HG03175 (cell line): ENCODE results near the gene SETD3.
A peak's percentile ranks its signal among the peaks of the same experiment; 100 is the strongest.

ENCODE experiments used
- ATAC-seq: cut with Tn5 transposase; IDR thresholded peaks from one replicate; pipeline ENCODE4 v1.9.1; 2021; ENCODE audit warnings: mild to moderate bottlenecking, moderate library complexity; ENCODE audit not compliant: unreplicated experiment

Gene SETD3

DNA sequence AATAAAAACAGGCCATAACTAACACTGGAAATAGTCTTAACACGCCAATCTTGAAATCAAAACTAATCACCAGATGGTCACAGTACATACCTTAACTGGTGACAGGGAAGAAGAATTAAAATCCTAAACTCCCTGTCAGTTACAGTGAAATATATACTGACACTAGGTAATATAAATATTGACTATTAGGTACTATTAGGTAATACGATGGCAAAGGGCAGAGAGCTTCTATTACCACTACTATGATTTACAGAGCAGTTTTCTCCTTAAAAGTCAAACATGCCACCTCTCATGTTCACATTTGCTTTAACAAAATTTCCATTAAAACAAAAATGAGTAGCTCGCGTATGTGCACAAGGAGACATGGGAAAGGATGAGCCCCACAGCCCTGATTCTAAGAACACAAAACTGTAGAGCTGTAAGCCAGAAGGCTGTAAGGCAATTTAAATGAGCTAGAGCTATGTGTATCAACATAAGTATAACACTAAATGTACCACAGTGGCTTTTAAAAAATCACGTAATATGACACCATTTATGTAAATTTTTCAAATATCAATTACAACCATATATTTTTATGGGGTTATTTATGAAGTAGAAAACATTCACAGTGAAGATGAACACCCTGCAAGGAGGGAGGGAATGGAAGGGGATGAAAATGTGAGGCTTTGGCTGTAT is 19.1 kb downstream of the SETD3 start:
- no peak for ATAC-seq

DNA sequence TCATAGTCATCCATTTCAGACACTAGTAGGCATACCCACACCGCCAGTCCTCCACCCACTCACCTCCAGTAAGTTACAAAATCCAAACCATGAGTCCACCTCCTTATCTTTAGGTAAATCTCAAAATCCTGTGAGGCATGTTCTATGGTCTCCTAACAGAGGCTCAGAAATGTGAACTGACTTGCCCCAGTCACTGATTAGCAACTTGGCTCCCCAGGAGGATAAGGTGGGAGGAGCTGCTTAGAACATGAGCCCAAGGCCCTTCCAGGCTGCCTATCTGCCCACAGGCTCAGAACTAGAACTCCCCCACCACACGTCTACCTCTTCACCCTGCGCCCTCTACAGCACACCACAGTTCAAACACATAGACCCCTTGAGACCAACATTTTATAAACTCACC is 19.9 kb downstream of the SETD3 start:
- no peak for ATAC-seq

- no peak for ATAC-seq
Measured at GRCh38 chr14:99459481-99460100, 21.1 kb downstream of the SETD3 start.

DNA sequence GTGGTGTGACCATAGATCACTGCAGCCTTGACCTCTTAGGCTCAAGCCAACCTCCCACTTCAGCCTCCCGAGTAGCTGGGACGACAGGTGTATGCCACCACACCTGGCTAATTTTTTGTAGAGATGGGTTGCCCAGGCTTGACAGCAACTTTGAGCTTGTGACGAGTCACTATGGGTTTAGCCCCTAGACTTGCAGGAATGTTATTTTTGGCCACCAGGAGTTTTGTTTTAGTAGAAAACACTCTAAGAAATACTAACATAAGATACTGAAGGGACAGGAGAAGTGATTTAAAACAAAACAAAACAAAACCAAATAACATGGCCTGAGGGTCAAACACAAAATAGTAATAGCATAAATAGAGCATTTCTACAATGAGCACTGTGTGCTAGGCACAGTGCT is 26.4 kb downstream of the SETD3 start:
- ATAC-seq: no peak

GRCh38 chr14:99452968-99453367 is 27.7 kb downstream of the SETD3 start:
- no peak for ATAC-seq

DNA sequence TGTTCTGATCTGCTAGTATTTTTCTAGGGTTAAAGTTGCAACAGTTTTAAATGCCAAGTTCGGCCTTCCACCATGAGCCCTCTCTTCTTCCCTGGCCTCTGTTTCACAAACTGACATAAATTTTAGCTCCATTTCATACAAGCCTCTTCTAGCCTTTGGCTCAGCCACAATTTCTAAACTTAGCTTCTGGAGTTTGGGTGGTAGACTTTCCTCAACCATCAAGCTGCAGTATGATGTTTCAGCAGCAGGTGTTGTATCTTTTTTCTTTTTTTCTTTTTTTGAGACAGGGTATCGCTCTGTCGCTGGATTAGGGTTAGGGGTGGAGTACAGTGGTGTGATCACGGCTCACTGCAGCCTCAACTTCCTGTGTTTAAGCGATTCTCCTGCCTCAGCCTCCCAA is 29.4 kb downstream of the SETD3 start:
- ATAC-seq: no peak

DNA sequence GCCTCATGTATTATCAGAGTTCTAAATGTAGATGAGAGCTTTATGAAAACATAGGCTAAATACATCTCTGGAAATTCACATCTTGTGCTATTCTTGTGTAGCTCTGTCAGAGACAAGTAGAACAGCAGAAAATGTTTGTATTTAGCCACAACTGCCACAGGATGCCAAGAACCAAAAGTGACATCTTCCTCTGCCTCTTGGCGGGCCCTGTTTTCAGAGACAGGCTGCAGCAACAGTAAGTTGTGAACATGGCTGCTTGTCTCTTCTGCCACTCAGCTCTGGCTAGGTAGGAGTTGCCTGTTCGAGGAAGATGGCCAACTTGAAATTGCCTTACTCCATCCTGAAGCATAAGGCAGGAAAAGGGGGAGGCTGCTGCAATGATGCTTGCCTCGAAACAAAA is 30.4 kb downstream of the SETD3 start:
- no peak for ATAC-seq

GRCh38 chr14:99447739-99448138 is 32.9 kb downstream of the SETD3 start:
- ATAC-seq: no peak

- no peak for ATAC-seq
Measured at GRCh38 chr14:99445931-99446330, 34.7 kb downstream of the SETD3 start.

- no peak for ATAC-seq
Measured at GRCh38 chr14:99441918-99442317, 38.7 kb downstream of the SETD3 start.

GRCh38 chr14:99441157-99441870 is 39.3 kb downstream of the SETD3 start:
- no peak for ATAC-seq

DNA sequence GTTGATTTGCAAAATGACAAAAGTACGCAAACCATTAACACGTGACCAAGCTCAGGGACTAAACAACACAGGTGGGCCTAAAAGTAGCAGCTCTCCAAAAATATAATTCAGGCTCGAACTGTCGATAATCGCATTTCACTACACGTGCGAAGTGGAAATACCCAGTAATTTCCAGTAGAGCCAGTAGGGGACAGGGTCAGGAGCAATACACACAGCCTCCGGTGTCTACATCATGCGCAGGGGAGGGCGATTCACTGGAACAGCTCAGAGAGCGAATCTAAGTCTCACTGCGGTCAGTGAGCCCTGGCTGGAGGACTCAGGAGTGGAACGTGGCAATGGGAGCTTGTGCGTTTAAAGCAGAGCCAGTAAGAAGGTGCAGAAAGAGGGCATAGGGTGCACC is 40.4 kb downstream of the SETD3 start:
- no peak for ATAC-seq

DNA sequence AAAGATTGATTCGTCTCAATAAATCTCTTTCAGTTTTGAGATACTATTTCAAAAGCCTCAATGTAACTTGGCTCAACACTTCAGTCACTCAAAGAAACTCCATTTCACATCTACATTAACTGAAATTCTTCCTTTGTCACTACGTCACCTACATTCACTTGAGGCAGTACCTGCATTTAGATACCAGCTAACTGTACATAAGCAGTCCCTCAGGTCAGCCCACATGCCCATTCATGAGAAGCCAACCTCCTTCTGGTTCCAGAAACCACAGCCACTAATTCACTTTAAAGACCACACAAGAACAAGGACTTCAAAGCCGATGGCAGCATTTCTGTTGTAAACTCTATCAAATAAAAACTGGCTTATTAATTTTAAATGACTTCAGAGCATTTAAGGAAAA is 43.0 kb downstream of the SETD3 start:
- no peak for ATAC-seq

GRCh38 chr14:99436247-99437180 is 44.1 kb downstream of the SETD3 start:
- no peak for ATAC-seq

- ATAC-seq: no peak
Measured at GRCh38 chr14:99435327-99435726, 45.3 kb downstream of the SETD3 start.

- ATAC-seq: no peak
Measured at GRCh38 chr14:99432485-99432884, 48.2 kb downstream of the SETD3 start.

DNA sequence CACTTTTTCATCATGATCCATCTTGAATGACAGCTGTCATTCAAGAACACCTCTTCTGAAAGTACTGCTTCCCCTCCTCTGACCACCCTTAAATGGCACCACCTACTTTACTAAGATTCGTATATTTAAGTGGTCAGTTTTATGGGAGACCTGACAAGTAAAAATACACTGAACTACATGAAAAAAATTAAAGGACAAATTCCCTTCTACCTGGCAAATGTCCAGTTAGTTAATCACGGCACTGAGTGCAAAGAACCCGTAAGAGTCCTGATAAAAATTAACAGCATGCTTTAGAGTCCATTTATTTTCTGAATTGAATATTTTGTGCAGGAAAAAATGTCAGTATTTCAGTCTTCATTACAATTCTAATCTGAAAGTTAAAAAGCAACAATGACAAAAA is 48.7 kb downstream of the SETD3 start:
- ATAC-seq: no peak

- ATAC-seq: peak; percentile 91
Measured at GRCh38 chr14:99430491-99430890, 50.2 kb downstream of the SETD3 start.

DNA sequence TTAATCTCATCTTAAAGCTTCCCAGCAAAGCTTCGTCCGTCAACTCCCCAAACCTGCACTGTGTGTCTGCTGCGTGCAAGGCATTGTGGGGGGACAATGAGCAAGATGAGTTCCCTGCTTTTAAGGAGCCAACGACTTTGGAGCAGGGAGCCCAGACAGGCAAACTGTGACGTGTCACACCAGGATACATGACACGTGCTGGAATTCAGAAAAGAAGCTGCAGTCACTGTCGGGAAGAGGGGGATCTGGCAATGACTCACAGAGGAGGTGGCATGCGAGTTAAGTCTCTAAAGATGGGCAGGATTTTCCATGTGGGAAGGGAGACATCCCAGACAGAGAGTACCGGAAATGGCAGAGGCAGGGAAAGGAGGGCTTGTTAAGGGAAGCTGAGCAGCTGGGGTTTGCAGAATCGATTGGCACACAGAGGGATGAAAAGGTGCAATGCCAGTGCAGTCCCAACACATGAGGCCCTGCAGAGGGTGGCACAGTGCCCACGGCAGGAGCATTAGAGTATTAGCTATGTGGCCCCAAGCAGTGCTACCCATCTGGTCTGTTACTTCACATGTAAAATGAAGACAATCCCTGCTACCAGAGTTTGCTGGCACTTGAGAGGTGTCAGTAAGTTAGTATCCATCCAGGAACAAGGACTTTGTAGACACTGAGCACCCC is 52.9 kb downstream of the SETD3 start:
- ATAC-seq: no peak

- no peak for ATAC-seq
Measured at GRCh38 chr14:99426813-99427346, 53.8 kb downstream of the SETD3 start.
